Neuronal stem cell (in vitro differentiated cells): ENCODE measurements around the gene PGP.

Experiments used
- DNase-seq: peaks from one replicate; pipeline ENCODE4 v3.0.0-alpha.2; 2013; ENCODE audit warnings: low spot score
- H2AFZ ChIP-seq: one replicate; pipeline ENCODE4 v1.6.1; 2013; ENCODE audit warnings: mild to moderate bottlenecking, low read length, inconsistent platforms
- H2AK5ac ChIP-seq: 2 replicates; pipeline ENCODE4 v1.6.1; 2013; ENCODE audit warnings: low read depth, mild to moderate bottlenecking, inconsistent platforms, low read length, moderate library complexity, mixed read lengths
- H2BK120ac ChIP-seq: 2 replicates; pipeline ENCODE4 v1.6.1; 2013; ENCODE audit warnings: low read depth, mild to moderate bottlenecking, inconsistent platforms, low read length, moderate library complexity, mixed read lengths
- H2BK12ac ChIP-seq: one replicate; pipeline ENCODE4 v1.6.1; 2013; ENCODE audit warnings: low read length, inconsistent platforms
- H2BK15ac ChIP-seq: 2 replicates; pipeline ENCODE4 v1.6.1; 2013; ENCODE audit warnings: mild to moderate bottlenecking, low read length, inconsistent platforms, mixed read lengths
- H2BK5ac ChIP-seq: one replicate; pipeline ENCODE4 v1.6.1; 2013; ENCODE audit warnings: inconsistent platforms, mild to moderate bottlenecking, low read length, moderate library complexity
- H3K14ac ChIP-seq: one replicate; pipeline ENCODE4 v1.6.1; 2013; ENCODE audit warnings: low read length, inconsistent platforms
- H3K18ac ChIP-seq: 2 replicates; pipeline ENCODE4 v1.6.1; 2013; ENCODE audit warnings: low read length, inconsistent platforms
- H3K23ac ChIP-seq: 2 replicates; pipeline ENCODE4 v1.6.1; 2013; ENCODE audit warnings: low read depth, mild to moderate bottlenecking, mixed read lengths, low read length, inconsistent platforms; ENCODE audit not compliant: poor library complexity
- H3K27ac ChIP-seq: replicated peaks from 3 replicates; pipeline ENCODE4 v1.5.1; 2013; ENCODE audit warnings: low read length, inconsistent platforms
- H3K27me3 ChIP-seq, 3 experiments: 2 replicates each; pipeline ENCODE4 v1.6.1; 2013; ENCODE audit warnings: low read length in 3 of 3, mild to moderate bottlenecking in 2 of 3, inconsistent platforms in 1 of 3, low read depth in 1 of 3, mixed read lengths in 1 of 3, moderate library complexity in 1 of 3; ENCODE audit not compliant: control insufficient read depth in 3 of 3, insufficient read depth in 3 of 3
- H3K36me3 ChIP-seq, 2 donors: replicated peaks in 1 of 2; 2 replicates each; pipeline ENCODE4 v1.6.1; 2013; ENCODE audit warnings: low read length in 2 of 2; ENCODE audit not compliant: control insufficient read depth in 2 of 2, insufficient read depth in 2 of 2
- H3K4ac ChIP-seq: 2 replicates; pipeline ENCODE4 v1.6.1; 2013; ENCODE audit warnings: inconsistent platforms, mild to moderate bottlenecking, low read length, moderate library complexity
- H3K4me1 ChIP-seq, 2 donors: 1 replicate in 1 of 2; 2 replicates in 1 of 2; pipeline ENCODE4 v1.6.1; 2013; ENCODE audit warnings: low read length in 2 of 2, low read depth in 1 of 2; ENCODE audit not compliant: control insufficient read depth in 2 of 2, insufficient read depth in 1 of 2
- H3K4me2 ChIP-seq: one replicate; pipeline ENCODE4 v1.6.1; 2013; ENCODE audit warnings: mild to moderate bottlenecking, low read length, inconsistent platforms; ENCODE audit not compliant: insufficient read depth, poor library complexity, severe bottlenecking
- H3K4me3 ChIP-seq, 2 donors: 2 replicates each; pipeline ENCODE4 v1.5.1; 2013; ENCODE audit warnings: low read length in 2 of 2, mild to moderate bottlenecking in 2 of 2, inconsistent platforms in 1 of 2, moderate library complexity in 1 of 2
- H3K79me1 ChIP-seq: one replicate; pipeline ENCODE4 v1.6.1; 2013; ENCODE audit warnings: low read depth, mild to moderate bottlenecking, inconsistent platforms, low read length, moderate library complexity
- H3K9ac ChIP-seq: one replicate; pipeline ENCODE4 v1.6.1; 2013; ENCODE audit warnings: mild to moderate bottlenecking, low read depth, low read length, inconsistent platforms; ENCODE audit not compliant: poor library complexity
- H3K9me3 ChIP-seq, 2 donors: replicated peaks in 1 of 2; 2 replicates each; pipeline versions ENCODE3 to v1.6.1; 2013; ENCODE audit warnings: low read length in 2 of 2, mild to moderate bottlenecking in 2 of 2, inconsistent platforms in 1 of 2, low read depth in 1 of 2, mixed read lengths in 1 of 2, moderate library complexity in 1 of 2; ENCODE audit not compliant: control insufficient read depth in 2 of 2, insufficient read depth in 1 of 2
- H4K8ac ChIP-seq: one replicate; pipeline ENCODE4 v1.6.1; 2013; ENCODE audit warnings: low read depth, mild to moderate bottlenecking, inconsistent platforms, low read length, moderate library complexity
- H4K91ac ChIP-seq: one replicate; pipeline ENCODE4 v1.6.1; 2013; ENCODE audit warnings: low read length, low read depth, mild to moderate bottlenecking, inconsistent platforms; ENCODE audit not compliant: poor library complexity
- WGBS, 2 donors: extraction: QIAGEN DNeasy Blood & Tissue Kit; methylation state at CpG; one replicate each; pipeline ENCODE4 v1.1.7; 2013; ENCODE audit warnings: missing lambda C conversion rate in 2 of 2, mixed read lengths in 1 of 2; ENCODE audit not compliant: insufficient read length in 2 of 2, insufficient replicate concordance in 1 of 2; ENCODE audit errors: extremely low coverage in 2 of 2; 5-methylcytosine and 5-hydroxymethylcytosine counted together

PGP gene

GRCh38 chr16:2189252-2189893 lies 25.3 kb downstream of the PGP start:
- Histone ChIP-seq H3K36me3 (no peaks in the 10 kb centered on the region), H3K9me3 (no peaks in the 10 kb centered on the region), H3K4me3 (no peak overlapping the region), H2AK5ac (no peak overlapping the region), H4K91ac (no peak overlapping the region), H3K27ac (no peak overlapping the region), H3K14ac (no peak overlapping the region), H3K4me1 (peaks cover 0 to 10% of the 10 kb centered on the region in 2 donors), H3K18ac (peak overlapping the region; percentile 64), H3K27me3 (no peaks in the 10 kb centered on the region), H4K8ac (no peak overlapping the region), H2BK15ac (no peak overlapping the region), H2BK5ac (no peak overlapping the region), H3K4ac (peak overlapping the region; percentile 37), H2AFZ (no peak overlapping the region), H3K4me2 (no peak overlapping the region), H3K23ac (no peak overlapping the region), H3K9ac (no peak overlapping the region), H3K79me1 (no peaks in the 10 kb centered on the region), H2BK120ac (no peak overlapping the region), H2BK12ac (no peak overlapping the region)
- no peak for DNase-seq
- no CpG with 5 or more reads among the region's 25 CpGs for WGBS, 2 donors

DNA sequence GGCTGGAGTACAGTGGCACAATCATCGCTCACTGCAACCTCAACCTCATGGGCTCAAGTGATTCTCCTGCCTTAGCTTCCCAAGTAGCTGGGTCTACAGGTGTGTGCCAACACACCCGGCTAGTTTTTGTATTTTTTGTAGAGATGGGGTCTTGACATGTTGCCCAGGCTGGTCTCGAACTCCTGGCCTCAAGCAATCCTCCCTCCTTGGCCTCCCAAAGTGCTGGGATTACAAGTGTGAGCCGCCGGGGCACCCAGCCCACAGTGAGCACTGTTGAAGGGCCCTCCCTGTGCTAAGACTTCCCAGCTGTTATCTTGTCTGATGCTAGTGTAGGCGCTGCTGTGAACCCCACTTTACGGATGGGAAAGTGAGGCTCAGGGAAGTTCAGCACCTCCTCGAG lies 26.2 kb downstream of the PGP start:
- Histone ChIP-seq H2AK5ac (no peak overlapping the region), H3K9ac (no peak overlapping the region), H3K14ac (no peak overlapping the region), H3K27me3 (no peaks in the 10 kb centered on the region), H3K4me3 (no peak overlapping the region), H3K79me1 (no peaks in the 10 kb centered on the region), H4K91ac (no peak overlapping the region), H2BK12ac (no peak overlapping the region), H3K9me3 (no peaks in the 10 kb centered on the region), H3K27ac (no peak overlapping the region), H2BK15ac (no peak overlapping the region), H3K23ac (no peak overlapping the region), H2AFZ (no peak overlapping the region), H4K8ac (no peak overlapping the region), H3K18ac (no peak overlapping the region), H3K4me2 (no peak overlapping the region), H3K4ac (no peak overlapping the region), H3K36me3 (peaks cover 0 to 4% of the 10 kb centered on the region in 2 donors), H2BK120ac (no peak overlapping the region), H3K4me1 (peaks cover 0 to 6% of the 10 kb centered on the region in 2 donors), H2BK5ac (no peak overlapping the region)
- DNase-seq: no peak
- whole genome bisulfite sequencing, 2 donors: no CpG with 5 or more reads among the region's 8 CpGs

GRCh38 chr16:2187212-2187611 lies 27.4 kb downstream of the PGP start:
- Histone ChIP-seq H2BK120ac (no peak overlapping the region), H3K4ac (no peak overlapping the region), H2BK5ac (no peak overlapping the region), H3K27me3 (no peaks in the 10 kb centered on the region), H2BK12ac (no peak overlapping the region), H3K4me2 (no peak overlapping the region), H3K23ac (peak overlapping the region; percentile 43), H3K4me3 (no peak overlapping the region), H2AK5ac (no peak overlapping the region), H2BK15ac (no peak overlapping the region), H3K14ac (no peak overlapping the region), H4K8ac (no peak overlapping the region), H3K36me3 (peaks cover 3 to 13% of the 10 kb centered on the region in 2 donors), H3K4me1 (peaks cover 0 to 6% of the 10 kb centered on the region in 2 donors), H3K18ac (no peak overlapping the region), H4K91ac (no peak overlapping the region), H3K27ac (no peak overlapping the region), H3K79me1 (no peaks in the 10 kb centered on the region), H3K9ac (no peak overlapping the region), H3K9me3 (no peaks in the 10 kb centered on the region), H2AFZ (no peak overlapping the region)
- no peak for DNase-seq
- WGBS, 2 donors: no CpG with 5 or more reads among the region's 17 CpGs

- Histone ChIP-seq H2BK15ac (no peak overlapping the region), H2AFZ (no peak overlapping the region), H2BK120ac (no peak overlapping the region), H3K9me3 (no peaks in the 10 kb centered on the region), H3K27me3 (no peaks in the 10 kb centered on the region), H3K18ac (no peak overlapping the region), H2BK5ac (no peak overlapping the region), H3K4ac (no peak overlapping the region), H3K79me1 (no peaks in the 10 kb centered on the region), H4K91ac (no peak overlapping the region), H3K36me3 (peaks cover 3 to 18% of the 10 kb centered on the region in 2 donors), H3K4me2 (no peak overlapping the region), H4K8ac (no peak overlapping the region), H3K4me3 (no peak overlapping the region), H3K14ac (no peak overlapping the region), H3K4me1 (peaks cover 3 to 6% of the 10 kb centered on the region in 2 donors), H3K23ac (peak overlapping the region; percentile 31), H2BK12ac (no peak overlapping the region), H3K27ac (no peak overlapping the region), H2AK5ac (no peak overlapping the region), H3K9ac (no peak overlapping the region)
- no peak for DNase-seq
- no CpG with 5 or more reads among the region's 20 CpGs for WGBS, 2 donors
These were observed 28.1 kb downstream of the PGP start for GRCh38 chr16:2186505-2186904.
